KG1 (cell line): Measurements from ENCODE around the gene POU4F3.
"Not testable (repeated sequence)": the region's sequence is repeated elsewhere in the genome, so short reads cannot be mapped to it uniquely, and the experiment has no call there.

Source experiments
- DNase-seq: peaks from one replicate; lab custom pipeline; 2025; lab: John Stamatoyannopoulos, UW

Gene POU4F3, protein sequence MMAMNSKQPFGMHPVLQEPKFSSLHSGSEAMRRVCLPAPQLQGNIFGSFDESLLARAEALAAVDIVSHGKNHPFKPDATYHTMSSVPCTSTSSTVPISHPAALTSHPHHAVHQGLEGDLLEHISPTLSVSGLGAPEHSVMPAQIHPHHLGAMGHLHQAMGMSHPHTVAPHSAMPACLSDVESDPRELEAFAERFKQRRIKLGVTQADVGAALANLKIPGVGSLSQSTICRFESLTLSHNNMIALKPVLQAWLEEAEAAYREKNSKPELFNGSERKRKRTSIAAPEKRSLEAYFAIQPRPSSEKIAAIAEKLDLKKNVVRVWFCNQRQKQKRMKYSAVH

DNA sequence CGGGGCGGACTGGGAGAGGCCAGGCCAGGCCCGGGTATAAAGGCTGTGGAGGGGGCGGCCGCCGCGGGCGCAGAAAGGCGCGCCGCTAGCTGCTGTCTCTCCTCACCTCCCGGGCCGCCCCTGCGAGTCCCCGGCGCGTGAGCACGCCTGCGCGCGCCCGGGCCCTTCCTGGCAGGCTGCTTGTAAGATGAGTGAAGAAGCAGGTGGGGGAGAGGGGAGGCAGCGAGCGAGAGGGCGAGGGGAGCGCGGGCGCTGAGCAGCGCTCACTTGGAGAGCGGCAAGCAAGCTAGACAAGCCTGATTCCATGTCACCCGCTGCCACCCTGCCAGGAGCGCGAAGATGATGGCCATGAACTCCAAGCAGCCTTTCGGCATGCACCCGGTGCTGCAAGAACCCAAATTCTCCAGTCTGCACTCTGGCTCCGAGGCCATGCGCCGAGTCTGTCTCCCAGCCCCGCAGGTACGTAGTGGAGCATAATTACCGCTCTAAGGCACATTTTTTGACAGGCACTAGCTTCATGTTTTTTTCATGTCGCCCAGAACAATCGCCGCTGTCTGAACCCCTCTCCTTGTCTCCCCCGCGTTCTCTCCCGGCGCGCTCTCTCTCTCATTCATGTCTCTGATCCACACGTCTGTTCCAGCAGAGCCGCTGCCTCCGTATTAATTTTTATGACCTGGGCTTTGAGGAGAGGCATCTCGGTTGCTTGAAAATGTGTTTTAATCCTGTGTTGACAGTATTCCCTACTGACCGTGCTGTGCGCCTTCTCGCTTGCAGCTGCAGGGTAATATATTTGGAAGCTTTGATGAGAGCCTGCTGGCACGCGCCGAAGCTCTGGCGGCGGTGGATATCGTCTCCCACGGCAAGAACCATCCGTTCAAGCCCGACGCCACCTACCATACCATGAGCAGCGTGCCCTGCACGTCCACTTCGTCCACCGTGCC is at the start of gene POU4F3:
Gene POU4F3 (plus strand): TSS at position 66 of the 941 bp plus-strand sequence. CDS start 274 bp downstream, at position 340.
- no peak for DNase-seq

DNA sequence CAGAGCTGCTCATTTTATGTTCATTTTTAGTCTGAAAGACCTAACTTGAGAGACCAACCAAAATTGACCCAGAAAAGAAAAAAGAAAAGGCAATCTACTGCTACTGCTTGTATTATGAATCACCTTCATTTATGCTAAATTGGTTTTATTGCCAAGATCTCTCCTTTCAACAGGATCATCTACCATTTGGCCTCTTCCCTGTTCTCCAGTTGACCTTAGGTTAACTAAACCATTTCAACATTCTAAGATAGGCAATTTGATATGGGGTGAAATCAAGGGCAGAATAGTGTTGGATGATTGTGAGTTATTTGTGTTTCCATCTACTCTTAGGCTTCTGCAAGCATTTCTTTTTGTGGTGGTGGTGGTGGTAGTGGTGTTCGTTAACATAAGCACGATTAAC is 48.3 kb upstream of the POU4F3 start:
- DNase-seq = no peak

- peak; percentile 5 for DNase-seq
Observed at GRCh38 chr5:146291421-146292074, 47.1 kb upstream of the POU4F3 start.

DNA sequence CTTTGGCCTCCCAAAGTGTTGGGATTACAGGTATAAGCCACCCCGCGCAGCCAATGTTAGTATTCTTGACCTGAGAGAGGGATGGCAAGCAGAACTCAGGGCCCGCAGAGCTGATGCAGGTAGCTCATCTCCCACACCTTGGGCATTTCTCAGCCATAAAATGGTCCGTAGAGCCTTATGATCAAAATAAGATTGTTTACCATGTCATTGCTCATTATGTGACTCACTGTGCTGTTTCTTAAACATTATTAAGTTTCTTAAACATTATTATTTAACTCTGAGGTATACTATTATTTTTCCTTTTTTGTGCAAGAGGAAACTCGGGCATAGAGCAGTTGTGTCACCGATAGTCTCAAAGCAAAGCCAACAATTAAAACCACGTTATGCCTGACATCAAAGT is 42.4 kb upstream of the POU4F3 start:
- DNase-seq = no peak

- not testable (repeated sequence) for DNase-seq
Observed at GRCh38 chr5:146298920-146299319, 39.7 kb upstream of the POU4F3 start.

- no peak for DNase-seq
Observed at GRCh38 chr5:146301626-146302025, 37.0 kb upstream of the POU4F3 start.

DNA sequence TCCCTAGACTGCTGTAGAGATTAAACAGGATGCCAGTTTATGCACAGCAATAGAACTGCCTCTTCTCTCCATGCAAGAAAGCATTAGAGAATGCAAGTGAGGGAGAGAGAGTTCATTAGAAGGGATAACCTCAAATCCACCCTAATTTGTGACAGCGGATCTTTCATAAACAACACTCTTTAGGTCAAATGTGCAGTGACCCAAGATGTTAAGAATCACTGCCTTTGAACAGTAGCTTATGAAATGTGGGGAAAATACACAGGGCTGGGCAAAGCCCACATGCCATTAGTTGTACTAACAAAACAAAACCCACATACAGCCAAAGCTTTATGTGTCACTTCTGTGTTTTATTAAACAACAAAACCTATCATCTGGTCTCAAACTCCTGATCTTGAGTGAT is 36.2 kb upstream of the POU4F3 start:
- DNase-seq = no peak

GRCh38 chr5:146306838-146307237 is 31.8 kb upstream of the POU4F3 start:
- DNase-seq = no peak

- DNase-seq = no peak
Observed at GRCh38 chr5:146307796-146308195, 30.8 kb upstream of the POU4F3 start.

DNA sequence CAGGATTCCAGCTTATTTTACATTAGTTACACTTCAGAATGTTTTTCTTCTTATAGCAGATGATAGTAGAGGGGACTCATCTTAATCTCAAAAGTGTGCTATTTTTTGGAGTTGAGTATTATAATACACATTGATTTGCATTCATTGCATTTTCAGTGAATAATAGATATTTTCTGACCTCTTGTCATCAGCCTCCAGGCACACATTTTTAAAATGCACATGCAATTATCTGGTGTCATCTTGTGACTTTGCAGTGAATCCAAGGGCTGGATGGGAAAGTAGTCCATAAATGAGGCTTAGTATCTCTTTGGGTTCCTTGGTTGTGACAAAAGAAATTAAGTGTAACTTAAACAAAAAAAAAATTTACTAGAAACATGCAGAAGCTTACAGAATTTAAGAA is 28.1 kb upstream of the POU4F3 start:
- no peak for DNase-seq

GRCh38 chr5:146311278-146311677 is 27.4 kb upstream of the POU4F3 start:
- DNase-seq = no peak

DNA sequence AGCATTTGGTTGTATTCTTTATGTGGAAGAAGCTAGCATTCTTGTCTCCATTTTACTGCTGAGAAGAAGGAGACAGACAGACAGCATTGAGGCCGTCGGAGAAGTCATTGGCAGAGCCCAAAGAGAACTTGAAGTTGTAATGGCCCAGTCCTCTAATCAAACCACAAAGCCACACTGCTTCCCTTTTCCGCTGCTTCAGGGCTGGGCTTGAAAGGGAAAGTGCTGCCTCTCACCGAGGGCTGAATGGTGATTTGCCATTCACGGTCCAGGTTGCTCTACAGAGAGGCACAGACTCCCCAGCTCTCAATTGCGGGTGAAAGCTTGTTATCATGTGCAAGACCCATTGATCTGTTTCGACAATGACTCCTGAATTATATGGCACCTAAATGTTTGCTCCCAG is 25.6 kb upstream of the POU4F3 start:
- DNase-seq = peak; percentile 0

DNA sequence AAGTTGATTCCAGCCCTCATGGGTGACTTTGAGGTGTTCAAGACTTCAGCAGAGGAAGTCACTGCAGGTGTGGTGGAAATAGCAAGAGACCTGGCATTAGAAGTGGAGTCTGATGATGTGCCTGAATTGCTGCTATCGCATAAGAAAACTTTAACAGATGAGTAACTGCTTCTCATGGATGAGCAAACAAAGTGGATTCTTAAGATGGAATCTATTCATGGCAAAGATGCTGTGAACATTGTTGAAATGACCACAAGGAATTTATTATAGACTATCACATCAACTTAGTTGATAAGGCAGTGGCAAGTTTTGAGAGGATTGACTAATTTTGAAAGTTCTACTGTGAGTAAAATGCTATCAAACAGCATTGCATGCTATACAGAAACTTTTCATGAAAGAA is 17.1 kb upstream of the POU4F3 start:
- no peak for DNase-seq

DNA sequence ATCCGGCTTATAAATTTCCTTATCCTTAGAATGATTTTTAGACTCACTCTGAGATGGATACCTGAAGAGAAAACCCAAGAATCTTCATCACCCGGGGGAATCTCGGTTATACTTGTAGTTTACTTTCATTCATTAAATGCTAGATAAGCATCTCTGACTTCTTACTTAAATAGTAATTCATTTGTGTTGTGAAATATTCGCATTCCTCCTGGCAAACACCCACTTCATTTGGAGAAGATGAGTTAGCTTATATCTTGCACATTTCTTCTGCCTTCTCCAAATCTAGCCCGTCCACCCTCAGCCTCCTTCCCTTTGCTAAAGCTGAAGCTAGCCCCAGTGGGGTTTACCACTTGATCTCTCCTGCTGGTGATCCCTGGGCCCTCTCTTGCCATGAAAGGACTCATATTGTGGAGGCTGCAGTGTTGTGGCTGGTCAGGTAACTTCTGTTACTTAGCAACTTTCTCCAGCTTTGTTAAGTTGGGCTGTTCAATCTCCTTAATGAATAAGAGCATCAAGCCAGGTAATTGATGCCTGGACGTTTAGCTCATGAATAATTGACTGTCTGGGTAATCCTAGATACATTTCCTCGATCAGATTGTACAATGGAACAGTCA is 11.3 kb upstream of the POU4F3 start:
- no peak for DNase-seq

- no peak for DNase-seq
Observed at GRCh38 chr5:146327989-146328388, 10.7 kb upstream of the POU4F3 start.

- DNase-seq = no peak
Observed at GRCh38 chr5:146329697-146330096, 8.9 kb upstream of the POU4F3 start.

GRCh38 chr5:146331423-146331822 is 7.2 kb upstream of the POU4F3 start:
- DNase-seq = no peak

GRCh38 chr5:146334074-146334533 is 4.5 kb upstream of the POU4F3 start:
- DNase-seq = no peak

GRCh38 chr5:146336197-146336596 is 2.4 kb upstream of the POU4F3 start:
- DNase-seq = no peak

DNA sequence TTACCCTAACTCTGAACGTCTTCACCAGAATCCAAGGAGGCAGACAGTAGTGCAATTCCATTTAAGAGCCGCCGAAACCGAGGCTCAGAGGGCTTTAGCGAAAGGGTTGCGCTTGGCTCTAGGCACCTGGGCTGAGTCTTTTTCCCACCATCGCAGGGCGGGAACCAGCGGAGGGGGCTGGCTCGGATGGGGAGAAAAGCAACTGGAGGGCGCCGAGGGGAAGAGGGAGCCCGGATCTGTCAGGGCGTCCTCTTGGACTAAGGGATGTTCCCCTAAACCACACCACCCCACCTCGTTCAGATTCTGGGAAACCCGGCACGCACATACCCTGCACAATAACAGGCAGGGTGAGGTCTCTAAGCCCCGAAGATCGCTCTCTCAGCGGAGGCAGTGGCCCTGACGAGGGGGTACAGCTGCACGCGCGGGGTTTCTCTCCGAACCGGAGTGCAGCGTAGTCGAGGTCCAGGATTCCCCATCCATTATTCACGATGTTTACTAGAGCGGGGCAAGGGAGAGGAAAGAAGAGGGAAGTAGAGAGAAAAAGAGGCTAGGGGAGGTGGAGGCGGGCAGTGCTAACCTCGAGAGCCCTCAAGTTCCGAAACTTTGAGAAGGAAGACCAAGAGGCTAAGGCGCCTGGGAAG is 1.3 kb upstream of the POU4F3 start:
- no peak for DNase-seq

DNA sequence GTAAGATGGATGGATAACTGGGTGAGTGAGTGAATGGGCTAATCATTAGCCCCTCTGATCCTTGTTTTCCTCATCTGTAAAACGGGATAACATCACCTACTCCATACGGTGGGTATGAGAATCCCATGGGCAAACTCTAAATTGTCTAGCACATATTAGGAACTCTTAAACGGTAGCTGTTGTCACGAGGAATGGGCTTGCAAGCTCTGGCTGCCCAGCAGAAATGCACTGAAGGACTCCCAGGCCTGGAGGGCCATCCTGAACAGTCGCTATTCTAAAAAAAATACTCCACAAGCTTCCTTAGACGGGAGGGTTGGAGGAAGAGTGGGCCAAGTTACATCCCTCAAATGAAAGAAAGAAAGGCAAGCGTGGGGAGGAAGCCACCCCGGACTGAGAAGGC is 711 bp upstream of the POU4F3 start:
- DNase-seq = no peak
